Midbrain (tissue), 1 donor: ENCODE measurements around the gene SH3YL1.

ENCODE experiments used
- DNase-seq: peaks from one replicate; lab custom pipeline; 2025; lab: John Stamatoyannopoulos, UW

SH3YL1 gene

DNA sequence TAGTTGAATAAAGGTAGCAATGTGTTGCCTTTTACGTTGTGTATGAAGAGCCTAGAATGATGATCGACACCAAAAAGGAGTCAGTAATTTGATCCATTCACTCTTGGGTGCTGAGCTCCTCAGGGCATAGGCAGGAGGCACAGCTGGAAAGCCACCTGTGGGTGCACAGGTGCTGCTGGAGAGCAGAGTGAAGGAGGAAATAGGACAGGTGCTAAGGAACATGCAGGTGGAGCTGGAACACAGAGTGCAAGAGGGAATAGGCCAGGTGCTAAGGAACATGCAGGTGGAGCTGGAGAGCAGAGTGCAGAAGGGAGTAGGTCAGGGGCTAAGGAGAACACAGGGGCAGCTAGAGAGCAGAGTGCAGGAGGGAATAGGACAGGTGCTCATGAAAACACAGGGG, 86.1 kb downstream of the SH3YL1 start:
- no peak for DNase-seq

DNA sequence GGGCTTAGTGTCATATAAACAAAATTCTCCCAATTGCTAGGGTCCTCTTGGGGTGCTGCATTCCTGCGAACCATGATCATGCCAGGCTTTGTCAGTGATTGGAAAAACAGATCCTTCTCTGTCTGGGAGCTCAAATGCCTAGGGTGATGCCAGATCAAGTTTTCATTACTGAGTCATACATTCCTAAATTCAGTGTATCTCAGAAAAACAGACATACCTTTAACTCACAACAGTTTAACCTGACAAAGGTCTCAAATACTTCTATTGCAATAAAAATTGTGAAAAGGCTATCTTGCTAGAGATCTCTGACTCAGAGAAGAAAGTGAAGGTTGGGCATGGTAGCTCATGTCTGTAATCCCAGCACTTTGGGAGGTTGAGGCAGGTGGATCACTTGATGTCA, 86.9 kb downstream of the SH3YL1 start:
- DNase-seq: no peak

DNA sequence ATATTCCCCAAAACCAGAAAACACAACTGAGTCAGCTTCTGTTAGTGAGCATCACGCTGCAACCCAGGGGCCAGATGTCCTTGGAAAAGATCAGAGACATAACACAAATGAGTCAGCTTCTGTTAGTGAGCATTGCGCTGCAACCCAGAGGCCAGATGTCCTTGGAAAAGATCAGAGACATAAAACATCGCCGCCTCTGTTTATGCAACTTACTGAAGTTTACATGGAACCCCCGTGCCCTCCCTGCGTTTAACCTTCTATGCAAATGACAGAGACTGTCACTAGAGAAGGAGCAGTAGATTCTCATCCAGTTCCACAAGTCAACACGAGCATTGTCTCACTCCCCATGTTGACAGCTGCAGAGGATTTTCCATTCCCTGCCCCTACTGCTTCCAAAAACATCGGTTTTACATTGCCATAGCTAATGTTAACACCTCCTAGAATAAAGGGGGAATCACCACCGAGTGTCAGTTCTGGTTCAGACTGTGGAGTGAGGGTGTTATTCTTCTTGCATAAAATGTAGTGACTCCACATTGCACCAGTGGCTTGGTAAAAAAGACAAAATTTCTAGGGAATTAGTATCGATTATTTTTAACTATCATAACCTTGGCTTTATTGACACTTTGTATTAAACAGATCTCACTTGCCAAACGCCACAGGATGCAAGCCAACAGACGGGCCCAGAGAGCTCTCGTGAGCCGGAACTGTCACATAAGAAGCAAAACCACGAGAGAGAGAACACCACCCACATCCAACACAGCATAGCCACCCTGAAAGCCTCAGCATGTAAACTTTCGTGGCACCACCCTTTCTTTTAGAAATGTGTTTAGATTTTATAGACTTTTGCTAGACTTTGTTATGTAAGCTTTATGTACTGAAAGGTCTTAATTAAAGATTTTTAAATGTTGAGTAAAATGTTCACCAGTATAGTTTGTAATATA, 87.7 kb downstream of the SH3YL1 start:
- no peak for DNase-seq

DNA sequence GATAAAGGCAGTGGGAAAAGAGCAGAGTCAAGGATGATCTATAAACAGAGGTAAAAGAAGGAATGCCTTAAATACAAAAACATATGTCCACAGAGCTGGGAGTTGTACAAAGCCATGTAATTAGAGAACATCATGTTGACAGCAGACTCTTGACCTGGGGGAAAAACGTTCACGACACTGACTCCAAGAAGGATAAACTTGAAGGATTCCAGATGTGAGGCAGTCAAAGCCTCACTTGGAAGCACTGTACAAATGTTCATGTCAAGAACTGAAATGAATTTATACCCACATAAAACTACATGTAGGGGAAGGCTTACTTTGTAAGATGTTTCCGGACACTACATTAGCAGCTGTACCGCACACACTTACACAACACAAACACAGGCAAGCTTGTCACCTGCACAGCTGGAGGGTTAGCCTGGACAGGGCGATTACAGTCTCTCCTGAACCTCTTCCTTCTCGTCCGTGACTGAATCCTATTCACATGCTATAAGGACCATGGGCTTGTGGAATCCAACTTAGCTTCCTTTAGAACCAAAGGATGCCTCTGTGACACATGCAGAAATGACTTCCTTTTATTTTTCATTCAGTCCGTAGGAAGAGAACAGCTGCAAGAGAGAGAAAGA, 88.6 kb downstream of the SH3YL1 start:
- no peak for DNase-seq

DNA sequence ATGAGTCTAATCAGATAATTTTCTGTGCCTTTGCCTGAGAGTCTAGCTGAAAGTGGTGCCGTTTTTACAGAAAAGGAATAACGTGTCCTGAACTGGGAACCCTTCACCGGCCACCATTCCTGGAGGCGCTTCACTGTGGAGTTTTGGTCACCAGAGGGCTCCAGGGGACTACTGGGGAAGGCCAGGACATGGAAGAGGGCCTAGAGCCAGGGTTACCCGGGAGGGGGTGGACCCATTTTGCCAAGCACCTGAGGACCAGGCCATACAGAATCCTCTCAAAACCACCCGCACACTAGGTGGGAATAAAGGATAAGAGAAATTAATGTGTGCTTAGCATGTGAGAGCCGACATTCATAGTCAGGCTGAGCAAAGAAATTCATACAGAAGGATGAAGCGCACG, 91.7 kb downstream of the SH3YL1 start:
- DNase-seq: peak; percentile 50

DNA sequence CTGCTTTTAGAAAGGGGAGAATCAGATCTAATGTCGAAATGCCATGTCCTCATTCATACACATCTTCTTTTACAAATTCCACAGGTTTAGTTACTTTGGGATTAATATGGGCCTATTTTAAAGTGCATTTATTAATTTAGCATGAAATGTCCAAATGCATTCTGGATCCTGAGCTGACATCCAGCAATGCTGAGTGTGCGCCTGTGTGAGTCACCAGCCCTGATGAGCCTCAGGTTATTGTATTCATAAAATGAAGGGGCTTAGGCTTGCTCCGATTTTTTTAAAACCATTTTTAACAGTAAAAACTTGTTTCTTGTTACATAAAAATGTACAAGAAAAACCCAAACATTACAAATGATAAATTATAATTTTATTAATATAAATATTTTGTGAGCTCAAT, 94.1 kb downstream of the SH3YL1 start:
- DNase-seq: no peak
